ENCODE results near the gene HAP1. TPM values are rescaled to one million over a fixed set of nuclear protein-coding genes. Genes with fewer than 3 reads are reported as not detected.

The HAP1 gene
- total RNA-seq, 4 donors from 2014 or later: 1.0 to 9.3 (median 1.2) TPM

- no peaks in the 10 kb centered on the region for H3K36me3 ChIP-seq
- no peak overlapping the region for H3K4me3 ChIP-seq
- no peak for TF ChIP-seq POLR2A (IDR thresholded peaks at IDR 0.05)
- peak; percentile 96 to 99 for TF ChIP-seq CTCF (IDR thresholded peaks at IDR 0.05)
- H3K9me3 ChIP-seq: no peaks in the 10 kb centered on the region
- WGBS: 32% methylated on average over 9 of the region's 10 CpGs
- peaks cover 46% of the 10 kb centered on the region for H3K27me3 ChIP-seq
- H3K27ac ChIP-seq: no peak overlapping the region
- peaks cover 36% of the 10 kb centered on the region for H3K4me1 ChIP-seq
- DNase-seq (ENCODE audit: low spot score in 2 of 2): peak in 1 of 2 donors; percentile 86
These were observed 3.8 kb upstream of the HAP1 start for GRCh38 chr17:41738077-41738800.

GRCh38 chr17:41737680-41738023, 3.2 kb upstream of the HAP1 start:
- no peak overlapping the region for H3K27ac ChIP-seq
- H3K27me3 ChIP-seq: peaks cover 52% of the 10 kb centered on the region
- H3K4me3 ChIP-seq: no peak overlapping the region
- peaks cover 36% of the 10 kb centered on the region for H3K4me1 ChIP-seq
- no peak for TF ChIP-seq EP300 (IDR thresholded peaks at IDR 0.05)
- no peak for TF ChIP-seq POLR2A (IDR thresholded peaks at IDR 0.05)
- TF ChIP-seq CTCF (IDR thresholded peaks at IDR 0.05): no peak
- no peak for TF ChIP-seq POLR2AphosphoS5 (IDR thresholded peaks at IDR 0.05)
- no peak for DNase-seq (ENCODE audit: low spot score in 2 of 2)
- H3K36me3 ChIP-seq: no peaks in the 10 kb centered on the region
- H3K9me3 ChIP-seq: no peaks in the 10 kb centered on the region
- 42% methylated on average over 5 of the region's 5 CpGs for WGBS

GRCh38 chr17:41736983-41737679, 2.7 kb upstream of the HAP1 start:
- peaks cover 36% of the 10 kb centered on the region for H3K4me1 ChIP-seq
- H3K4me3 ChIP-seq: no peak overlapping the region
- no peak overlapping the region for H3K27ac ChIP-seq
- no peak for TF ChIP-seq CTCF (IDR thresholded peaks at IDR 0.05)
- TF ChIP-seq EP300 (IDR thresholded peaks at IDR 0.05): no peak
- TF ChIP-seq POLR2AphosphoS5 (IDR thresholded peaks at IDR 0.05): no peak
- TF ChIP-seq POLR2A (IDR thresholded peaks at IDR 0.05): no peak
- no peaks in the 10 kb centered on the region for H3K9me3 ChIP-seq
- peaks cover 57% of the 10 kb centered on the region for H3K27me3 ChIP-seq
- WGBS: 66% methylated on average over 16 of the region's 17 CpGs
- no peaks in the 10 kb centered on the region for H3K36me3 ChIP-seq
- no peak for DNase-seq (ENCODE audit: low spot score in 2 of 2)

GRCh38 chr17:41735744-41736143, 1.3 kb upstream of the HAP1 start:
- WGBS: 90% methylated on average over 4 of the region's 4 CpGs
- DNase-seq (ENCODE audit: low spot score in 2 of 2): no peak
- TF ChIP-seq POLR2AphosphoS5 (IDR thresholded peaks at IDR 0.05) (no peak), EP300 (IDR thresholded peaks at IDR 0.05) (no peak)
- H3K9me3 ChIP-seq: no peaks in the 10 kb centered on the region
- H3K36me3 ChIP-seq: no peaks in the 10 kb centered on the region
- H3K27me3 ChIP-seq: peaks cover 61% of the 10 kb centered on the region
- H3K27ac ChIP-seq: no peak overlapping the region
- no peak overlapping the region for H3K4me3 ChIP-seq
- peaks cover 36% of the 10 kb centered on the region for H3K4me1 ChIP-seq

GRCh38 chr17:41734949-41735313, 488 bp upstream of the HAP1 start:
- no peak for DNase-seq (ENCODE audit: low spot score in 2 of 2)
- no peaks in the 10 kb centered on the region for H3K36me3 ChIP-seq
- WGBS: 3% methylated on average over 21 of the region's 23 CpGs
- TF ChIP-seq EP300 (IDR thresholded peaks at IDR 0.05) (no peak), CTCF (IDR thresholded peaks at IDR 0.05) (no peak), POLR2AphosphoS5 (IDR thresholded peaks at IDR 0.05) (no peak), POLR2A (IDR thresholded peaks at IDR 0.05) (no peak)
- peaks cover 61% of the 10 kb centered on the region for H3K27me3 ChIP-seq
- peak overlapping the region; percentile 55 for H3K4me3 ChIP-seq
- no peaks in the 10 kb centered on the region for H3K9me3 ChIP-seq
- H3K4me1 ChIP-seq: peaks cover 36% of the 10 kb centered on the region
- no peak overlapping the region for H3K27ac ChIP-seq

Data from suprapubic skin (tissue), 4 donors.